Lower leg skin (tissue), 4 donors: ENCODE results near the gene FBH1. TPM values are rescaled to one million over a fixed set of nuclear protein-coding genes. Genes with fewer than 3 reads are reported as not detected.
"Not testable (repeated sequence)": the region's sequence is repeated elsewhere in the genome, so short reads cannot be mapped to it uniquely, and the experiment has no call there.

ENCODE experiments used
- DNase-seq, 2 donors: peaks; one replicate each; pipeline ENCODE4 v3.0.0-alpha.2; 2019; ENCODE audit warnings: low spot score in 2 of 2
- H3K4me3 ChIP-seq: fragments of 200-600 bp; sonication (generic); 2 replicates; pipeline ENCODE4 v1.5.1; 2017; ENCODE audit warnings: mild to moderate bottlenecking, low read depth; ENCODE audit not compliant: poor library complexity, severe bottlenecking
- POLR2A ChIP-seq, 2 donors: fragments of 450-650 bp; IDR thresholded peaks; one replicate each; pipeline ENCODE4 v1.6.1; 2016 to 2017; ENCODE audit warnings: antibody characterized with exemption in 2 of 2, mild to moderate bottlenecking in 1 of 2, moderate library complexity in 1 of 2
- WGBS, 2 donors: methylation state at CpG; one replicate each; pipeline ENCODE4 v1.1.5; 2018; 5-methylcytosine and 5-hydroxymethylcytosine counted together
- intact Hi-C: fragments of 100-400 bp; cut with DNase I; formaldehyde crosslinking; loops from one replicate; pipeline ENCODE4 v1.15.0; 2023; ENCODE audit warnings: low total_unique reads
- total RNA-seq, 4 donors: library from RNA; depleted of rRNA; stranded (reverse); fragments of >200 nt; gene quantifications; one replicate each; pipeline ENCODE4 v1.1.0, GENCODE V29; 2016
- TF ChIP-seq, protein P1 (sequence below), 3 donors: fragments of 450-650 bp; IDR thresholded peaks; one replicate each; pipeline ENCODE4 v1.5.1; 2016; ENCODE audit warnings: antibody characterized with exemption in 3 of 3, mild to moderate bottlenecking in 3 of 3, moderate library complexity in 2 of 3

FBH1 gene
- total RNA-seq, 4 donors from 2014 or later, result 76.0 to 100 (median 92.2) TPM

DNA sequence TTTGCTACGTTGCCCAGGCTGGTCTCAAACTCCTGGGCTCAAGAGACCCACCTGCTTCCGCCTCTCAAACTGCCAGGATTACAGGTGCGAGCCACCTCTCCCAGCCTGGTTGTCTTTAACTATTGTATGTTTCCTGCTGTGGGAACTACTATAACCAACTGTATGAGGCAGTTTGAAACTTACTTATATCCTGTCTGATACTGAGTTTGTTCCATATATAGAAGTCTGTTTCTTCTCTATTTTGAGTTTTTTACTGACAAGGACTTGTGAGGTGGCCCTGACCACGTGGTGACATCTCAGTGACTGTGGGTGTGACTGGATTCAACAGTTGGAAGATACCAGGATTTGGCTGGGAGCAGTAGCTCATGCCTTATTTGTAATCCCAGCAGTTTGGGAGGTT is 14.2 kb downstream of the FBH1 start:
- DNase-seq, result peak in 1 of 2 donors; percentile 56
- no peak overlapping the region for H3K4me3 ChIP-seq
- intact Hi-C loops, result no loop called here
- TF ChIP-seq, protein P1, sequence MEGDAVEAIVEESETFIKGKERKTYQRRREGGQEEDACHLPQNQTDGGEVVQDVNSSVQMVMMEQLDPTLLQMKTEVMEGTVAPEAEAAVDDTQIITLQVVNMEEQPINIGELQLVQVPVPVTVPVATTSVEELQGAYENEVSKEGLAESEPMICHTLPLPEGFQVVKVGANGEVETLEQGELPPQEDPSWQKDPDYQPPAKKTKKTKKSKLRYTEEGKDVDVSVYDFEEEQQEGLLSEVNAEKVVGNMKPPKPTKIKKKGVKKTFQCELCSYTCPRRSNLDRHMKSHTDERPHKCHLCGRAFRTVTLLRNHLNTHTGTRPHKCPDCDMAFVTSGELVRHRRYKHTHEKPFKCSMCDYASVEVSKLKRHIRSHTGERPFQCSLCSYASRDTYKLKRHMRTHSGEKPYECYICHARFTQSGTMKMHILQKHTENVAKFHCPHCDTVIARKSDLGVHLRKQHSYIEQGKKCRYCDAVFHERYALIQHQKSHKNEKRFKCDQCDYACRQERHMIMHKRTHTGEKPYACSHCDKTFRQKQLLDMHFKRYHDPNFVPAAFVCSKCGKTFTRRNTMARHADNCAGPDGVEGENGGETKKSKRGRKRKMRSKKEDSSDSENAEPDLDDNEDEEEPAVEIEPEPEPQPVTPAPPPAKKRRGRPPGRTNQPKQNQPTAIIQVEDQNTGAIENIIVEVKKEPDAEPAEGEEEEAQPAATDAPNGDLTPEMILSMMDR (IDR thresholded peaks at IDR 0.05), result no peak
- no peak for TF ChIP-seq POLR2A (IDR thresholded peaks at IDR 0.05)
- 72 to 75% methylated on average over 4 of the region's 4 CpGs for WGBS, 2 donors

DNA sequence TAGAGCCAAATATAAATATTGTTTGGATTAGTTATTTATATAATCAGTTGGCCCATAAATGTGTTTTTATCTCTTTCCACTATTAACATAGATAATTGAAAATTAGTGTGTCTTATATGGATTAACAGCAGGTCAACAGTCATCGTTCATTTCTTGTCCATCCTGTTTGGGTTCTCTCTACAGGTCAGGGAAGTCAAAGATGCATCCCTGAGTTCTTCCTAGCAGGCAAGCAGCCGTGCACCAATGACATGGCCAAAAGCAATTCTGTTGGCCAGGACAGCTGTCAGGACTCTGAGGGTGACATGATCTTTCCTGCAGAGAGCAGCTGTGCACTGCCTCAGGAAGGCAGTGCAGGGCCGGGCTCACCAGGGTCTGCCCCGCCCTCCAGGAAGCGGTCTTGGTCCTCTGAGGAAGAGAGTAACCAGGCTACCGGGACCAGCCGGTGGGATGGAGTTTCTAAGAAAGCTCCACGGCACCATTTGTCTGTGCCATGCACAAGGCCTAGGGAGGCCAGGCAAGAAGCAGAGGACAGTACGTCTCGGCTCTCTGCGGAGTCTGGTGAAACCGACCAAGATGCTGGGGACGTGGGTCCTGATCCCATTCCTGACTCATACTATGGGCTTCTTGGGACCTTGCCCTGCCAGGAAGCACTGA is 15.9 kb downstream of the FBH1 start:
- WGBS, 2 donors, result 86 to 92% methylated on average over 13 of the region's 13 CpGs
- intact Hi-C loops, result no loop called here
- no peak overlapping the region for H3K4me3 ChIP-seq
- peak in 1 of 2 donors; percentile 50 for DNase-seq
- TF ChIP-seq, protein P1 (IDR thresholded peaks at IDR 0.05), result no peak
- TF ChIP-seq POLR2A (IDR thresholded peaks at IDR 0.05), result no peak

DNA sequence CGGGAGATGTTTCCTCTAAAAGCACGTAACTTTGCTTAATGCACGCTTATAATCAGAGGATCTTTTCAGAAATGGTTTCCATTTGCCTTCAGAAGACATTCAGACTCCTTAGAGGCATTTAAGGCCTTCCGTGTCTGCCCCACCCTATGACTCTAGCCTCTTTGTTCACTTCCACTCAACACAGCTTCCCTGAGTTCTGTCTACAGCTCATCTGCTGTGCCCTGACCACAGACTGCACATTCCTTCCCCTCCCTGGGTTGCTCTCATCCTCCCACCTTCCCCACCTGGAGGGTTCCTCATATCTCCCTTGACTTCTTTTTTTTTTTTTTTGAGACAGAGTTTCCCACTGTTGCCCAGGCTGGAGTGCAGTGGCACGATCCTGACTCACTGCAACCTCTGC is 16.6 kb downstream of the FBH1 start:
- H3K4me3 ChIP-seq, result no peak overlapping the region
- TF ChIP-seq POLR2A (IDR thresholded peaks at IDR 0.05), result no peak
- TF ChIP-seq, protein P1 (IDR thresholded peaks at IDR 0.05), result no peak
- no peak for DNase-seq
- intact Hi-C loops, result no loop called here
- WGBS, 2 donors, result 95% methylated on average over 5 of the region's 5 CpGs

DNA sequence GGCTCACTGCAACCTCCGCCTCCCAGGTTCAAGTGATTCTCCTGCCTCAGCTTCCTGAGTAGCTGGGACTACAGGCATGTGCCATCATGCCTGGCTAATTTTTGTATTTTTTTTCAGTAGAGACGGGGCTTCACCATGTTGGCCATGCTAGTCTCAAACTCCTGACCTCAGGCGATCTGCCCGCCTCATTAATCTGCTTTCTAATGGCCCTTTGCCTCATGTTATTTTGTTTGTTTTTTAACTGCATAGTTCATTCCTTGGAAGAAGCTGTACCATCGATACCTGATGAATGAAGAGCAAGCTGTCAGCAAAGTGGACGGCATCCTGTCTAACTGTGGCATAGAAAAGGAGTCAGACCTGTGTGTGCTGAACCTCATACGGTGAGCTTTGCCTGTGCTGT is 18.6 kb downstream of the FBH1 start:
- intact Hi-C loops, H3K4me3 ChIP-seq, DNase-seq: not testable (repeated sequence)
- 91 to 93% methylated on average over 7 of the region's 7 CpGs for WGBS, 2 donors

DNA sequence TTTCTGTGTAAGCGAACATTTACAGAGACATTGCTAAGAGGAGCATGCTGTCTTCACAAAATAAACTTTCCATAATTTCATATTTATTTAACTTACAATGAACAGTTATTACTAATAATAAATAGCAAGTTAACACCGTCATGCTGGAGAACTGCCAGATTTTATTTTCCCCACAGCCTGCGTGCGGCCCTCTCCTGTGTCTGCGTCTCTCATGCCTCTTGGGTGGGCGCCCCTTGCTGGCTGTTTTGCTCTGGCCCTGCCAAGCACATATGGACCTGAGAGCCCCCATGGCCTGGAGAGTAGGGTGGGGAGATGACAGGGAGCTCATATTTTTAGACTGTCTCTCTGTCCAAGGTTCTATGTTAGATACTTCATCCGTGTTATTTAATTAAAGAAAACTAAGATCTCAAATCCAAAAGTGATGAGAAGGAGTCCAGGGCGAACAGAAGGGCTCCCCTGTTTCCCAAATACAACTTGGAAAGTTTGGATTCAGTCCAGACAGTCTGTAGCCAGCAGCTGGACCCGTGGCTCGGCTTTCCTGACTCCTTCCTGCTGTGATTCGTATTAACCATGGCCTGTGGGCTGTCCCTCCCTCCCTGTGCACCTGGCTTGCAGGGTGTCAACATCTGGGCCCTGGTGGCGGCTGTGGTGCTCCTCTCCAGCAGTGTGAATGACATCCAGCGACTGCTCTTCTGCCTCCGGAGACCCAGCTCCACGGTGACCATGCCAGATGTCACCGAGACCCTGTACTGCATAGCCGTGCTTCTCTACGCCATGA is 20.5 kb downstream of the FBH1 start:
- 82 to 87% methylated on average over 18 of the region's 18 CpGs for WGBS, 2 donors

DNA sequence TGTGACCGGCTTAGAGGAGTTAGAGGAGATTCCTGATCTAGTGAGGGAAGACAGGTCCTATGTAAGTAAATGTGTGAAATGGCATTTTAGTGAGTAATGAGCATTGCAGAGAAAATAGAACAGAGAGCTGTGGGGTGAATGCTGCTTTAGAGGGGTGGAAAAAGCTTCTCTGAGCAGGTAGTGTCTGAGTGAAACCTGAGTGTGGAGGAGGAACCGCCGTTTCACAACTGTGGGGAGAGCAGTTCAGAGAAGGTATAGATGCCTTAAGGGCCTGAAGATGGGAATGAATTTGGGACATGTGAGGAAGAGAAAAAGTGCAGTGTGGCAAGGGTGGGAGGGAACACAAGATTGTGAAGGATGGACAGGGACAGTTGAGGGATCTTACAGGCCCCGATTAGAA is 21.6 kb downstream of the FBH1 start:
- TF ChIP-seq, protein P1 (IDR thresholded peaks at IDR 0.05), result no peak
- TF ChIP-seq POLR2A (IDR thresholded peaks at IDR 0.05), result no peak
- H3K4me3 ChIP-seq, result no peak overlapping the region
- no peak for DNase-seq
- intact Hi-C loops, result no loop called here
- 89 to 92% methylated on average over 4 of the region's 4 CpGs for WGBS, 2 donors

More for the DNA sequence above, 20.5 kb downstream of the FBH1 start:
- no peak for TF ChIP-seq POLR2A (IDR thresholded peaks at IDR 0.05)
- TF ChIP-seq, protein P1 (IDR thresholded peaks at IDR 0.05), result no peak
- no peak for DNase-seq
- intact Hi-C loops, result no loop called here
- H3K4me3 ChIP-seq, result no peak overlapping the region
